ENCODE data around the gene GRIN2B.

The GRIN2B gene

DNA sequence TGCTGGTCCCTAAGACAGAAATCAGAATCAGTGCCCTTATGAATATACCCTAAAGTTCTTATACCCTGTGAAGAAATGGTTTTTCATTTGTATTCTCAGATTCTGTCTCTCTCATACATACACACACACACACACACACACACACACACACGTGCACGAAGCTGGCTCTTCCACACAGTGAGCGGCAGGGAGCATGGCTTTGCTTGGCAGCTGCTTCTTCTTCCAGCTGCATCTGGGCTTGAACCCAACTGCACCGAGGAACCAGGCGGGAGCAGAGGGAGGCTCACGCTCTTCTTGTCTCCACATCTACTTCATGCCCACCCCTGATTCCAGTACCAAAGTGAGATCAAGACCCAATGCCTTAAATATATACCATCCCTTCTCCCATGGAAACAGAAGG, 19.4 kb downstream of the GRIN2B start:
- Histone ChIP-seq H3K36me3 (ENCODE audit: control insufficient read depth in 1 of 2, insufficient read depth in 2 of 2, low read length in 2 of 2) (no peaks in the 10 kb centered on the region), H3K27ac (ENCODE audit: low read depth, low read length) (no peak overlapping the region), H3K9me3 (ENCODE audit: control insufficient read depth in 1 of 2, low read length in 2 of 2) (no peaks in the 10 kb centered on the region), H3K4me1 (ENCODE audit: control insufficient read depth in 1 of 2, insufficient read depth in 2 of 2, low read length in 2 of 2) (no peaks in the 10 kb centered on the region), H3K27me3 (ENCODE audit: control insufficient read depth in 1 of 2, insufficient read depth in 2 of 2, low read length in 2 of 2) (peaks cover 0 to 4% of the 10 kb centered on the region in 2 donors), H3K4me3 (ENCODE audit: low read depth in 1 of 2, low read length in 2 of 2) (no peak overlapping the region), H3K9ac (ENCODE audit: low read depth in 1 of 2, low read length in 2 of 2) (no peak overlapping the region)

DNA sequence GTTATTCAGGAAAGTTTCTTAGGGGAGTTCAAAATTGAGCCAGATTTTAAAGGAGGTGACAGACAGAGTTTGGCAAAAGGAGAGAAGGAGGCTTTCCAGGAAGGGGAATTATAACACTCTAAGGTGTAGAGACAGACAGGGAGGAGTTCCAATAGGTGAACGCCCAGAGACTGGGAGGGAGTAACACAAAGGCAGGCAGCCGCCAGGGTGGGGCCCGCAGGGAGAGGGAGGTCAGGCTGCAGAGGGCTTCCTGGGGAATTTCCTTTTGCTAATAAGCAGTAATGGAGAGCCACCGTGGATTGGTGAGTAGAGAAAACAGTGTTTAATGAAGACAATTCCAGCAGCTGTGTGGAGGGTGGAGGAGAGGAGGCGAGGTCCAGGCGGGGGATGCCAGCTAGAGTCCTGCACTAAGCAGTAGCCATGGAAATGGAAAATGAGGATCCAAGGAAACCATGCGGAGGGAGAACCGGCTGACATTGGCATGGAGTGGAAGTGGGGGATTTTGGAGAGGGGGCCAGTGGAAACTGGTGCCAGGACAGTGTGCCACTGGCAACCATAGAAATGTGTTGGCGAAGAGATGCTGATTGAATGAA, 22.2 kb downstream of the GRIN2B start:
- Histone ChIP-seq H3K9ac (ENCODE audit: low read depth in 1 of 2, low read length in 2 of 2) (no peak overlapping the region), H3K4me3 (ENCODE audit: low read depth in 1 of 2, low read length in 2 of 2) (no peak overlapping the region), H3K36me3 (ENCODE audit: control insufficient read depth in 1 of 2, insufficient read depth in 2 of 2, low read length in 2 of 2) (no peaks in the 10 kb centered on the region), H3K9me3 (ENCODE audit: control insufficient read depth in 1 of 2, low read length in 2 of 2) (no peaks in the 10 kb centered on the region), H3K27ac (ENCODE audit: low read depth, low read length) (no peak overlapping the region), H3K27me3 (ENCODE audit: control insufficient read depth in 1 of 2, insufficient read depth in 2 of 2, low read length in 2 of 2) (no peaks in the 10 kb centered on the region), H3K4me1 (ENCODE audit: control insufficient read depth in 1 of 2, insufficient read depth in 2 of 2, low read length in 2 of 2) (no peaks in the 10 kb centered on the region)

DNA sequence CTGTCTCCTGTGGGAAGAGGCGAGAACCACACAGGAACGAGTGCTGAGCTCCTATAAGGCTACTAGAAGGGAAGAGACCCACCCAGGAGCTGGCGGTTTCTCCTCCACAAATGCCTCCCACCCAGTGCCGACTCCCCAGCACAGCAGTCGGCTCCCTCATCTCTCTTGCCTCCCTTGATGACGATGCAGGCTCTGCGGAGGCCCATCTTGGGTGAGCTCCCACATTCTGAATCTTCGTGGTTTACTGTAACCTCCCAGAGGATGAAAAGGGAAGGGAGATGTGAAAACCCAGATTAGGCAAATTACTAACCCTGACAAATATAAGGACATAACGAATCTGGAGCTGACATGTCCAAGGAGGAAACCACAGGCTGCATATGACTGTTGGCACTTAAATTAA, 23.8 kb downstream of the GRIN2B start:
- no peak overlapping the region for H3K9ac ChIP-seq (ENCODE audit: low read depth in 1 of 2, low read length in 2 of 2)
- no peak overlapping the region for H3K4me3 ChIP-seq (ENCODE audit: low read depth in 1 of 2, low read length in 2 of 2)
- H3K36me3 ChIP-seq (ENCODE audit: control insufficient read depth in 1 of 2, insufficient read depth in 2 of 2, low read length in 2 of 2) = no peaks in the 10 kb centered on the region
- H3K27me3 ChIP-seq (ENCODE audit: control insufficient read depth in 1 of 2, insufficient read depth in 2 of 2, low read length in 2 of 2) = no peaks in the 10 kb centered on the region
- no peaks in the 10 kb centered on the region for H3K4me1 ChIP-seq (ENCODE audit: control insufficient read depth in 1 of 2, insufficient read depth in 2 of 2, low read length in 2 of 2)
- no peak overlapping the region for H3K27ac ChIP-seq (ENCODE audit: low read depth, low read length)
- H3K9me3 ChIP-seq (ENCODE audit: control insufficient read depth in 1 of 2, low read length in 2 of 2) = no peaks in the 10 kb centered on the region

DNA sequence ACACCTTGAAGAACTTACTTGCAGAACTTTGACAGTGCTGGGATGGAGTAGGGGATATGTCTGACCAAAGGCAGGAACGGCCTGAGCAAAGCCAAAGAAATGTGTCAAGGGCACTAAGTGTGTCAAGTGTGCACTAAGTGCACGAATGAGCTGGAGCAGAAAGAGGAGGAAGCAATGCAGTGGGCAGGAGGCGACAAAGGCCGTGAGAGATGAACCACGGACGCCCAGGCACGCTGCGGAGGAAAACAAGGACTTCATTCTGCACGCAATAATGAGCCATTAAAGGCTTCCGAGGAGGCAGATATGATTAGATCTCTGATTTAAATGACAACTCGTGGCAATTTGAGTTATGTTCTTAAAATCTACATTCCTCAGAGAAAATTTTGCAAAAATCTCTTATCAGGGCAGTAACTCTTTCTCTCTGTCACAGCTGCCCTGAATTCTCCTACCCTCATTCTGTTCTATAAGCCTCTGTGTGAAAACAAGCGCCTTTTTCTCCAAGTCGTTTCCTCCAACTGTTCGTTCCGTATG, 25.3 kb downstream of the GRIN2B start:
- no peak overlapping the region for H3K27ac ChIP-seq (ENCODE audit: low read depth, low read length)
- H3K36me3 ChIP-seq (ENCODE audit: control insufficient read depth in 1 of 2, insufficient read depth in 2 of 2, low read length in 2 of 2) = no peaks in the 10 kb centered on the region
- H3K4me1 ChIP-seq (ENCODE audit: control insufficient read depth in 1 of 2, insufficient read depth in 2 of 2, low read length in 2 of 2) = no peaks in the 10 kb centered on the region
- H3K4me3 ChIP-seq (ENCODE audit: low read depth in 1 of 2, low read length in 2 of 2) = no peak overlapping the region
- H3K9ac ChIP-seq (ENCODE audit: low read depth in 1 of 2, low read length in 2 of 2) = no peak overlapping the region
- H3K27me3 ChIP-seq (ENCODE audit: control insufficient read depth in 1 of 2, insufficient read depth in 2 of 2, low read length in 2 of 2) = no peaks in the 10 kb centered on the region
- no peaks in the 10 kb centered on the region for H3K9me3 ChIP-seq (ENCODE audit: control insufficient read depth in 1 of 2, low read length in 2 of 2)

DNA sequence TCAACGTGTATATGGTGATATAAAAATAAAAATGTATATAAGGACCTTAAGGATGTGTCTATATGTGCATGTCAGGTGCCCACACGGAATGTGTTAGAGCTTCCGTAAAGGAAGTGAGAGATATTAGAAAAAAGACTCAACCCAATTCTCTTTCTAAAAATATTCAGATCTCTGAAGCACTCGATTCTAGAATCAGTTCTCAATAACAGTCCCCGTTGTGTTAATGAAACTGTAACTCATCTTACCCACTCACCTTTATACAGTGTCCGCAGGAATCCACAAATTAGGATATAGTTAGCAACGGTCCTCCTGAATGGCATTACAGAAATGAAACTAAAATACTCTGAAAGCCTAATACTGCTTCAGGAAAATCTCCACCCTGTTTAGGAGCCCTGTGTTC, 29.3 kb downstream of the GRIN2B start:
- no peaks in the 10 kb centered on the region for H3K27me3 ChIP-seq (ENCODE audit: control insufficient read depth in 1 of 2, insufficient read depth in 2 of 2, low read length in 2 of 2)
- no peaks in the 10 kb centered on the region for H3K36me3 ChIP-seq (ENCODE audit: control insufficient read depth in 1 of 2, insufficient read depth in 2 of 2, low read length in 2 of 2)
- H3K4me3 ChIP-seq (ENCODE audit: low read depth in 1 of 2, low read length in 2 of 2) = no peak overlapping the region
- no peaks in the 10 kb centered on the region for H3K4me1 ChIP-seq (ENCODE audit: control insufficient read depth in 1 of 2, insufficient read depth in 2 of 2, low read length in 2 of 2)
- H3K9me3 ChIP-seq (ENCODE audit: control insufficient read depth in 1 of 2, low read length in 2 of 2) = no peaks in the 10 kb centered on the region
- no peak overlapping the region for H3K27ac ChIP-seq (ENCODE audit: low read depth, low read length)
- no peak overlapping the region for H3K9ac ChIP-seq (ENCODE audit: low read depth in 1 of 2, low read length in 2 of 2)

DNA sequence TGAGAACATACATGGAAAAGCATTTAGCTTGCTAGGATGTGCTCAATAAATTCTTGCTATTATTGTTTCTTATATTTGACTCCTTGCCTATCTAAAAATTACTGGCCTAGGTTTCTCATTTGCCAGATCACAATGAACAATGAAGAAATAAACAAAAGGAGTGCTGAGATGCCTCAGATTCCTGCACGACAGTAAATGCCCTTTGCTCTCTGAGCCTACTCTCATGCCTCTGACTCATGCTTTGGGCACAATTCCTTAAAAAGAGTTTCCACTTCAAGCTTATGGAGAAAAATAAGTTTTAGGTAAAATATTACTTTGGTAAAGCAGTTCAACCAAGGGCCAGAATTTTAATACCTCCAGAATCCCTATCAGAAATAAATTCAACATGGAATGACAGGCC, 30.9 kb downstream of the GRIN2B start:
- Histone ChIP-seq H3K36me3 (ENCODE audit: control insufficient read depth in 1 of 2, insufficient read depth in 2 of 2, low read length in 2 of 2) (no peaks in the 10 kb centered on the region), H3K4me3 (ENCODE audit: low read depth in 1 of 2, low read length in 2 of 2) (no peak overlapping the region), H3K27ac (ENCODE audit: low read depth, low read length) (no peak overlapping the region), H3K9me3 (ENCODE audit: control insufficient read depth in 1 of 2, low read length in 2 of 2) (no peaks in the 10 kb centered on the region), H3K27me3 (ENCODE audit: control insufficient read depth in 1 of 2, insufficient read depth in 2 of 2, low read length in 2 of 2) (no peaks in the 10 kb centered on the region), H3K4me1 (ENCODE audit: control insufficient read depth in 1 of 2, insufficient read depth in 2 of 2, low read length in 2 of 2) (no peaks in the 10 kb centered on the region), H3K9ac (ENCODE audit: low read depth in 1 of 2, low read length in 2 of 2) (no peak overlapping the region)

DNA sequence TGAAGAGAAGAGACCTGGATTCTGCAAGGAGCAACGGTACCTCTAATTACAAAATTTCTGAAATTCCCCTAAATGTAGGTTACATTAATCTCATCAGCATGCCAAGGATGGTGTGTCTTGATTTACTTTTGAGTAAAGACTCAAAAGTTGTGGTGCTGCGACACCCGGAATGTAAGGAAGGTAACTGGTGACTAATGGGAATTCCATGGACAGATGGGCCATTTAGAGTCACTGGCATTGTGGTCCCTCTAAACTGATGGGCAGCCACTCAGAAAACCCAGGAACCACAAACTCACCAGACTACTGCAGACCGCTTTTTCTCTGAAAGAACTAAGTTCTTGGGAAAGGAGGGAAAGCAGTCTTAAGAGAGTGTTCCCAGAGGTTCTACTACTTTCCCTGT, 32.8 kb downstream of the GRIN2B start:
- Histone ChIP-seq H3K4me1 (ENCODE audit: control insufficient read depth in 1 of 2, insufficient read depth in 2 of 2, low read length in 2 of 2) (no peaks in the 10 kb centered on the region), H3K27me3 (ENCODE audit: control insufficient read depth in 1 of 2, insufficient read depth in 2 of 2, low read length in 2 of 2) (no peaks in the 10 kb centered on the region), H3K36me3 (ENCODE audit: control insufficient read depth in 1 of 2, insufficient read depth in 2 of 2, low read length in 2 of 2) (no peaks in the 10 kb centered on the region), H3K9ac (ENCODE audit: low read depth in 1 of 2, low read length in 2 of 2) (no peak overlapping the region), H3K27ac (ENCODE audit: low read depth, low read length) (no peak overlapping the region), H3K9me3 (ENCODE audit: control insufficient read depth in 1 of 2, low read length in 2 of 2) (no peaks in the 10 kb centered on the region), H3K4me3 (ENCODE audit: low read depth in 1 of 2, low read length in 2 of 2) (no peak overlapping the region)

DNA sequence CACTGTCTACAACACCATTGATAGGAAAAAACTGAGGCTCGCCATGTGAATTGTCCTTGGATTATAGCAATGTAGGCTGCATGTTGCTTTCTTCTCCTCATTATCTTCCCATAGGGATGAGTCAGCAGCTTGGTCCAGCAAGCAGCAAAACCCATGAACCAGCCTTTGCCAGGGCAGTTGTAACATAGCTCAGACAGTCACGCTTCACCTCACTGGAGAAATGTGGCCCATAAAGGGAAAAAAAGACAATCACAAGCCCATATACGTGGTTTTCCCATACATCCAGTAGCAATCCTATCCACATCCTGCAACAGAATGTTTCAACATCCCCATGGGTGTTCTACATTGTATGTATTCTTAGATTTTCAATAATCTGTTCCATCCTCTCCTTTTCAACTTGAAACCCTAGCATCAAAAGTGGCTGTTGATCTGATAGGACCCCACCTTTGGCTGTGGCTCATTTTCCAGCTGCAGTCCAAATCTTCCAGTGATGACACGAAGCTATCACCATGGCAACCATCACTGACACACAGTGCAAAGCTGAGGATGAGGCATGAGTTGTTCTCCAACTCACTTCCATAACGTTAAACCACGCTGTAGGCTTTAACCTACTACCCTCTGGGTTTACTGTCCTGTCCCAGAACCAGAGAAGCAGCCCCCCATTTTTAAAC, 34.0 kb downstream of the GRIN2B start:
- no peaks in the 10 kb centered on the region for H3K4me1 ChIP-seq (ENCODE audit: control insufficient read depth in 1 of 2, insufficient read depth in 2 of 2, low read length in 2 of 2)
- no peak overlapping the region for H3K4me3 ChIP-seq (ENCODE audit: low read depth in 1 of 2, low read length in 2 of 2)
- no peak overlapping the region for H3K27ac ChIP-seq (ENCODE audit: low read depth, low read length)
- no peak overlapping the region for H3K9ac ChIP-seq (ENCODE audit: low read depth in 1 of 2, low read length in 2 of 2)
- no peaks in the 10 kb centered on the region for H3K36me3 ChIP-seq (ENCODE audit: control insufficient read depth in 1 of 2, insufficient read depth in 2 of 2, low read length in 2 of 2)
- no peaks in the 10 kb centered on the region for H3K9me3 ChIP-seq (ENCODE audit: control insufficient read depth in 1 of 2, low read length in 2 of 2)
- H3K27me3 ChIP-seq (ENCODE audit: control insufficient read depth in 1 of 2, insufficient read depth in 2 of 2, low read length in 2 of 2) = no peaks in the 10 kb centered on the region

DNA sequence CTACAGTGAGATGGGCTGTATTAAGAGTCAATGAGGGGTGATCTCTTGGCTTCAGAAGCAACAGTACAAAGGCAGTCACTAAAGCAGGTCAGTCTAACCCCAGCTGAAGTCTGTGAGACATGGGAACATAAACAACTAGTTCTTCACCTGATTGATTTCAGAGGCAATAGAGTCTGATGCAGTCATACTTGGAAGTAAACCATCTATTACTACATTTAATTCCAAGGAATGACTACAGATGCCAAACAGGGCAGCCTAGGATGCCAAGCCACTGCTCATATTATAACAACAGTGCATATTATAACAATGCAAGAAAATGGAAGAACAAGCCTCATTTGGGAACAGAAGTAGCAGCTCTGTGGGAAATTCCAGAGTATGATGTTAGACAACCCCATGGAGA, 35.8 kb downstream of the GRIN2B start:
- Histone ChIP-seq H3K9ac (ENCODE audit: low read depth in 1 of 2, low read length in 2 of 2) (no peak overlapping the region), H3K36me3 (ENCODE audit: control insufficient read depth in 1 of 2, insufficient read depth in 2 of 2, low read length in 2 of 2) (no peaks in the 10 kb centered on the region), H3K27ac (ENCODE audit: low read depth, low read length) (no peak overlapping the region), H3K4me1 (ENCODE audit: control insufficient read depth in 1 of 2, insufficient read depth in 2 of 2, low read length in 2 of 2) (peaks cover 8 to 12% of the 10 kb centered on the region in 2 donors), H3K27me3 (ENCODE audit: control insufficient read depth in 1 of 2, insufficient read depth in 2 of 2, low read length in 2 of 2) (no peaks in the 10 kb centered on the region), H3K4me3 (ENCODE audit: low read depth in 1 of 2, low read length in 2 of 2) (no peak overlapping the region), H3K9me3 (ENCODE audit: control insufficient read depth in 1 of 2, low read length in 2 of 2) (no peaks in the 10 kb centered on the region)

DNA sequence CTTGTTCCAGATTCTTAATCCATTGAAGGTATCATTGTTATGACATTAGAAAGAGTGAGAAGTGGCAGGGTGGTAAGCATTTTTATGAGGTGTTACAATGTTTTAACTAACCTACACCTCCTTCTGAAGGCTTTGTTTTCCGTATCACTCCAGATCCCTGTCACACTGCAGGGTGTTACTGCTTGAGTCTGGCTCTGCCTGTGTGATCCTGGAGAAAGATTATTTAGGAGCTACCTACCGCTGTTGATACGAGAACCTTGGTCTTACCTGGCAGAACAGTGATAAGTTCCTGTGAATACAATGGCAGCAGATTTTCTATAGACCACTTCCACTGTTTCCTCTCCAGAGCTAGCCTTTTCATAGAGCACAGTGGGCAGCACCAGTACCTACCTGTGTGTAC, 36.2 kb downstream of the GRIN2B start:
- no peak overlapping the region for H3K27ac ChIP-seq (ENCODE audit: low read depth, low read length)
- no peak overlapping the region for H3K4me3 ChIP-seq (ENCODE audit: low read depth in 1 of 2, low read length in 2 of 2)
- peaks cover 8 to 15% of the 10 kb centered on the region in 2 donors for H3K4me1 ChIP-seq (ENCODE audit: control insufficient read depth in 1 of 2, insufficient read depth in 2 of 2, low read length in 2 of 2)
- H3K9me3 ChIP-seq (ENCODE audit: control insufficient read depth in 1 of 2, low read length in 2 of 2) = no peaks in the 10 kb centered on the region
- no peak overlapping the region for H3K9ac ChIP-seq (ENCODE audit: low read depth in 1 of 2, low read length in 2 of 2)
- no peaks in the 10 kb centered on the region for H3K27me3 ChIP-seq (ENCODE audit: control insufficient read depth in 1 of 2, insufficient read depth in 2 of 2, low read length in 2 of 2)
- H3K36me3 ChIP-seq (ENCODE audit: control insufficient read depth in 1 of 2, insufficient read depth in 2 of 2, low read length in 2 of 2) = no peaks in the 10 kb centered on the region

Measured in duodenal mucosa (tissue), 2 donors.